Fibroblast of the aortic adventitia (primary cell): ENCODE measurements around the gene STIM1. TPM values are rescaled to one million over a fixed set of nuclear protein-coding genes. Genes with fewer than 3 reads are reported as not detected.
A peak's percentile ranks its signal among the peaks of the same experiment; 100 is the strongest.

Experiments
- DNase-seq: peaks from one replicate; pipeline ENCODE4 v3.0.0-alpha.2; 2010; ENCODE audit warnings: low read depth
- H3K4me3 ChIP-seq: 2 replicates; pipeline ENCODE4 v1.5.1; 2011; ENCODE audit warnings: low read depth, mild to moderate bottlenecking, control low read depth, low read length, moderate library complexity
- total RNA-seq: library from RNA; depleted of rRNA; stranded (reverse); fragments of >200 nt; gene quantifications from 2 replicates; pipeline ENCODE4 v1.2.3, GENCODE V29; 2012; ENCODE audit warnings: low replicate concordance
- TF ChIP-seq, protein P1 (sequence below): IDR thresholded peaks from 2 replicates; pipeline ENCODE4 v1.5.1; 2011; ENCODE audit warnings: mild to moderate bottlenecking, low read length, control low read depth, inconsistent platforms; ENCODE audit not compliant: insufficient read depth

STIM1 gene
- total RNA-seq, 1 donor: 21.6 TPM

DNA sequence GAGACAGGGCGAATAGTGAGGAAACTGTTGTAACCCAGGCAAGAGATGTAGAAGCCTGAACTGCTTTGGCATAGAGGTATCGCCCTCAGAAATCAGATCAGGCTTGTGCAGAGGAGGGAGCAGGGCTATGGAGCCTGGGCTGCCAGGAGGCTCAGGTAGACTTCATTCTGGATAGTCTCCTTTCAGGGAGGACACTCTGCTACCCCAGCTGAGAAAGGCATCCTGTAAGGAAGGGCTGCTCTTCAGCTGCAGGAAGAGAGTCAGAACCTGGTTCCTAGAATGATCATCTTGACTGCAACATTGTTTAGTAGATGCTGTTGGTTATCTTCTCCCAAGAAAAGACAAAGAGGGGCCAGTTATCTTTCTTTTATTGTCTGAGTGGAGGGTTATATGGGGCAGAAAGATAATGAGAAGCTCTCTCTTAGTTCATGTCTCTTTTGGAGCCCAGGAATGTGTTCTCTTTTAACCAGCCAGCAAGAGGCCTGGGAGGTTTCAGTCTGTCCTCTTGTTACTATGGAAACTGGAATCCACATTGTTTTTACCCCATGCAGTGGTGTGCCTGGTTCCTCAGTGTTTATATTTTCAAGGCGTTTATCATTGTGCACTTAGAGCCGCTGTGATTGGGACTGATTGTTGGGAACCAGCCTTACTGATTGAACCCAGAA lies 95.7 kb downstream of the STIM1 start:
- DNase-seq: peak; percentile 69
- H3K4me3 ChIP-seq: no peak overlapping the region
- TF ChIP-seq, protein P1, sequence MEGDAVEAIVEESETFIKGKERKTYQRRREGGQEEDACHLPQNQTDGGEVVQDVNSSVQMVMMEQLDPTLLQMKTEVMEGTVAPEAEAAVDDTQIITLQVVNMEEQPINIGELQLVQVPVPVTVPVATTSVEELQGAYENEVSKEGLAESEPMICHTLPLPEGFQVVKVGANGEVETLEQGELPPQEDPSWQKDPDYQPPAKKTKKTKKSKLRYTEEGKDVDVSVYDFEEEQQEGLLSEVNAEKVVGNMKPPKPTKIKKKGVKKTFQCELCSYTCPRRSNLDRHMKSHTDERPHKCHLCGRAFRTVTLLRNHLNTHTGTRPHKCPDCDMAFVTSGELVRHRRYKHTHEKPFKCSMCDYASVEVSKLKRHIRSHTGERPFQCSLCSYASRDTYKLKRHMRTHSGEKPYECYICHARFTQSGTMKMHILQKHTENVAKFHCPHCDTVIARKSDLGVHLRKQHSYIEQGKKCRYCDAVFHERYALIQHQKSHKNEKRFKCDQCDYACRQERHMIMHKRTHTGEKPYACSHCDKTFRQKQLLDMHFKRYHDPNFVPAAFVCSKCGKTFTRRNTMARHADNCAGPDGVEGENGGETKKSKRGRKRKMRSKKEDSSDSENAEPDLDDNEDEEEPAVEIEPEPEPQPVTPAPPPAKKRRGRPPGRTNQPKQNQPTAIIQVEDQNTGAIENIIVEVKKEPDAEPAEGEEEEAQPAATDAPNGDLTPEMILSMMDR: no peak

DNA sequence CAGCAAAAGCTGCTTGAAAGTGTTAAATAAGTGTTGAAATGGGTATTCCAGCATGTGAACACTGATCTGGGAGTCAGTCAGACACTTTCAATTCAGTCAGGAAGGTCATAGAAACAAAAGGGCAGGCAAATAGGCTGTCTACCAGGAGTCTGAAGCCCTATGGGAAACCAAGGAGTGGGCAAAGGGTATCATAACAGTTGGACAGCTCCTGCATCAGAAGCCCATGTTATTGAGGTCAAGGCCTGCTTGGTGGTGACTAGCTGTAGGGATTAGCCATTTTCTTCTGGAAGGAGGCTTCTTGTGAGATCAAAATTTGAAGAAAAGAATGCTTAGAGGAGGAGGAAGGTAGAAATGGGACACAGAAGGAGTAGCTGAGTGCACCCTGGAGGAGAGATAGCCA lies 97.3 kb downstream of the STIM1 start:
- DNase-seq: no peak
- TF ChIP-seq, protein P1: no peak
- no peak overlapping the region for H3K4me3 ChIP-seq

DNA sequence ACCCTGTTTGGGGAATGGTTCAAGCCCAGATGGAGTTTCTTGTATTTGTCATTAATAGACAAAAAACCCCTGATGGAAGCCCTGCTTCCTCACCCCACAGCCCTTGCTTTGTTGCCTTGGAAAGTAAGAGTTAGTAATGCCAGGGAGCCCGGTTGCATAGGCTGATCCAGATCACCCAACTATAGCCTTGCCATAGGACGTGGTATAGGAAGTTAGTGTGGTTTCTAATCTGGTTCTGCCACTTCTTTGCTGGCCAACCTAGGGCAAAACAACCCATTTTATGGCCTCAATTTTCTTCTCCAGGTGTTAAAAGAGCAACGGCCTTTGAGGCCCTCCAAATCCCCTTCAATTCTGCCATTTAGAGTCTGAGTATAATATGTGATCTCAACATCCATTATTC lies 97.9 kb downstream of the STIM1 start:
- no peak for DNase-seq
- H3K4me3 ChIP-seq: no peak overlapping the region
- TF ChIP-seq, protein P1: no peak

DNA sequence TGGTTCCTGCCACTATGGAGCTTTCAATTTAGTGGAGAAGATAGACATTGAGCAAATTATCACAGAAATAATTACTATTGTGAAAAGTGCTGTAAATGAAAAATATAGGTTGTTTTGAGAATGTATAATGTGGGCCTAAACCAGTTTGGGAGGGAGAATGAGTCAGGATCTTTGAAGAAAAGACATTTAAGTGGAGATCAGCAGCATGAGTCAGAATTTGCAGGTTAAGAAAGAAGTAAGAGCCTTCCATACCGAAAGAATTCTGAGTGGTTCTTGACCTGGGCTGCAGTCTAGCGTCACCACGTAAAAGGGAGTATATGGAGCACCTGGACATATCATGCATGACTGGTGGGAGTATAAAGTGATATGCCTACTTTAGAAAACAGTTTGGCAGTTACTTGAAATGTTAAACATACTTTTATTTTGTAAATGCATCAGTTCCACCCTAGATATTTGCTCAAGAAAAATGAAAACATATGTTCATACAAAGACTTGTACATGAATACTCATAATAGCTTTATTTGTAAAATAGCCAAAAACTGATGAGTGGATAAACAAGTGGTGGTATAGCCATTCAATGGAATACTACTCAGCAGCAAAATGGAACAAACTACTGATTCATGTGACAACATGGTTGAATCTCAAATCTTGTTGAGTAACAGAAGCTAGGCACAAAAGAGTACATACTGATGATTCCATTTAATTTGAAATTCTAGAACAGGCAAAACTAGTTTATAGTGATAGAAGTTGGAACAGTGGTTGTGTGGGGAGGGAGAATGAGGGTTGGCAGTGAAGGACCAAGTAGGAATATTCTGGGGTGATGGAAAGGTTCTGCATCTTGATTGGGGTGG lies 99.2 kb downstream of the STIM1 start:
- no peak for DNase-seq
- TF ChIP-seq, protein P1: no peak
- no peak overlapping the region for H3K4me3 ChIP-seq

DNA sequence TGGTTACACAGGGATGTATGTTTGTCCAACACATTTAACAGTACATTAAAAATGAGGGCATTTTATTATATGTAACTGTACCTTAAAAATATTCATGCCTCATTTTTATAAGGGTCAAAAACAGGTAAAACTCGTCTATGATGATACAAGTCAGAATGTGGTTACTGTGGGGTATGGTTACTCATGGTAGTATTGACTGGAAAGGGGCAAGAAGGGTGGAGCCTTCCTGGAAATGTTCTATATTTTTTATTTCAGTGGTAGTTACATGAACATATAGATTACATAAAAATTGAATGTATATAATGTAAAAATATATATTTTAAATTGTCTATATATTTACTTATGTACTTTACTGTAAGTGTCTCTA lies 99.8 kb downstream of the STIM1 start:
- DNase-seq: no peak
- TF ChIP-seq, protein P1: no peak
- H3K4me3 ChIP-seq: no peak overlapping the region

DNA sequence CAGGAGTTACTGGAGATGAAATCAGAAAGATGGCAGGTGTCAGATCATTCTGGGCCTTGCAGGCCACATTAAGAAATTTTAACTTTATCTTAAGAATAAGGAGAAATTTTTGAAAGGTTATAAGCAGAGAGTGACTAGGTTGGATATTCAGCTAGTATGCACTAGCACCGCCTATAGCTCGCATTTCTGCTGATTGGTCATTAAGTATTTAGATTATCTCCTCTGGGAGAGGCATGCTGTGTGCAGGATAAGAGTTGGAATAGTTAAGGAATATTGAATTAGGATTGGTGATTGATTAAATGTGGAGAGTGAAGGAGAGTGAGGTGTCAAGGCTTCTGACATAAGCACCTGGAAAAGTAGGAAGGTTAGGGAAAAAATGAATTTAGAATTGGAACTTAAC lies 100.6 kb downstream of the STIM1 start:
- DNase-seq: no peak
- no peak overlapping the region for H3K4me3 ChIP-seq
- TF ChIP-seq, protein P1: no peak

DNA sequence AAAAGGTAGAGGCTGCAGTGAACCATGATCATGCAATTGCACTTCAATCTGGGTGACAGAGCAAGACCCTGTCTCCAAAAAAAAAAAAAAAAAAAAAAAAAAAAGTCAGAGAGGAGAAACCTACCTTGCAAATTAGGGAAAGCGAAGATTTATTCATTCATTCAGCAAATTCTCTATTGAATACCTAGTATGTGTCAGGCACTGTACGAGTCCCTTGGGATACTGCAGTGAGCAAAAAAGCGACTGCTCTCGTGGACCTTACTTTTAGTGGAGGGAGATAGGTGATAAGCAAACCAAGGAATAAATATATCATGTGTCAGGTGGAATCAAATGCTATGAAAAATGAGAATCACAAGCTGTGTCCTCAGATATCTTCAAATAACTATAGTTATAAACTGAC lies 101.3 kb downstream of the STIM1 start:
- no peak overlapping the region for H3K4me3 ChIP-seq
- no peak for DNase-seq
- TF ChIP-seq, protein P1: no peak
